ENCODE data around the gene FEN1. TPM values are rescaled to one million over a fixed set of nuclear protein-coding genes. Genes with fewer than 3 reads are reported as not detected.

FEN1 gene
- total RNA-seq, 3 donors from 2014 or later: 7.5 to 21.8 (median 8.1) TPM

GRCh38 chr11:61816736-61817455 lies 24.2 kb downstream of the FEN1 start, which contains the start of gene FADS1:
Gene FADS1, minus strand, starts transcription at chr11:61817003. Its CDS starts 74 bp downstream, at chr11:61816929.
- DNase-seq: peak; percentile 75 to 88 (median 82)
- TF ChIP-seq, protein P1, sequence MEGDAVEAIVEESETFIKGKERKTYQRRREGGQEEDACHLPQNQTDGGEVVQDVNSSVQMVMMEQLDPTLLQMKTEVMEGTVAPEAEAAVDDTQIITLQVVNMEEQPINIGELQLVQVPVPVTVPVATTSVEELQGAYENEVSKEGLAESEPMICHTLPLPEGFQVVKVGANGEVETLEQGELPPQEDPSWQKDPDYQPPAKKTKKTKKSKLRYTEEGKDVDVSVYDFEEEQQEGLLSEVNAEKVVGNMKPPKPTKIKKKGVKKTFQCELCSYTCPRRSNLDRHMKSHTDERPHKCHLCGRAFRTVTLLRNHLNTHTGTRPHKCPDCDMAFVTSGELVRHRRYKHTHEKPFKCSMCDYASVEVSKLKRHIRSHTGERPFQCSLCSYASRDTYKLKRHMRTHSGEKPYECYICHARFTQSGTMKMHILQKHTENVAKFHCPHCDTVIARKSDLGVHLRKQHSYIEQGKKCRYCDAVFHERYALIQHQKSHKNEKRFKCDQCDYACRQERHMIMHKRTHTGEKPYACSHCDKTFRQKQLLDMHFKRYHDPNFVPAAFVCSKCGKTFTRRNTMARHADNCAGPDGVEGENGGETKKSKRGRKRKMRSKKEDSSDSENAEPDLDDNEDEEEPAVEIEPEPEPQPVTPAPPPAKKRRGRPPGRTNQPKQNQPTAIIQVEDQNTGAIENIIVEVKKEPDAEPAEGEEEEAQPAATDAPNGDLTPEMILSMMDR (IDR thresholded peaks at IDR 0.05): peak; percentile 22
- Histone ChIP-seq H3K4me1 (ENCODE audit: low read depth) (peaks cover 17% of the 10 kb centered on the region), H3K9me3 (no peaks in the 10 kb centered on the region), H3K4me3 (peak within 1 kb of the TSS; percentile 14), H3K36me3 (ENCODE audit: low read depth) (no peaks in the 10 kb centered on the region)
- ATAC-seq: peak; percentile 45
- intact Hi-C loops (cut with DNase I, micrococcal nuclease): no loop called here

DNA sequence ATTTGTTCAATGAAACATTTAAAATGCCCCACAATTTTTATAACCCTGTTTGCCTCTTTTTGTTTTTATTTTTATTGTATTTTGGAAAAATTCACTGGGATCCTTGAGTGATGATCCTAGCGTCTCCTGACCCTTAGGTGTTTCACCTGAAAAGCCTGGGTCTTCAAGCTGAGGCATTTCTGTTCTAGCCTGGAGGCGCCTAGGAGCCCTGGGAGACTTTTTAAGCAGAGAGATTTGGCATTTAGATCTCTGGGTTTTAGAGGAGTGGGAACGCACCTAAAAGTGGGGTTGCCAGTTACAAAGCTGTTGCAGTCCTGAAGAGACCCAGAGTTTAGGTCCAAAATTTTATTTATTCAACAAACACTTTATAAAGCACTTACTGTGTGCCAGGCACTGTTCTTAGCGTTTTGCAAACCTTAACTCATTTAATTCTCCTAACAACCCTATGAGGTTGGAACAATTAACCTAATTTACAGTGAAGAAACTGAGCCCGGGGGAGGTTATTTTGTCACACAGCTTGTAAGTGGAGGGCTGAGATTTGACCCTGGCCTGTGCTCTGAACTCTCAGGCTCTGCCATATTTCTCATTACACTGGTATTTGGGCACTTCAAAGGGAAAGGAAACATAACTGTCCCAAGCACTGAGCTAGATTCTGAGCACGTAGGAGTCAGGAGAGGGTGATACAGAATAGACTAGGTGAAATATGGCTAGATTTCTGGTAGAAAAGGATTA lies 24.9 kb downstream of the FEN1 start:
- Histone ChIP-seq H3K36me3 (ENCODE audit: low read depth) (no peaks in the 10 kb centered on the region), H3K9me3 (no peaks in the 10 kb centered on the region), H3K4me3 (no peak overlapping the region), H3K4me1 (ENCODE audit: low read depth) (peaks cover 17% of the 10 kb centered on the region)
- DNase-seq (no peak), ATAC-seq (no peak)
- intact Hi-C loops (cut with DNase I, micrococcal nuclease): no loop called here
- TF ChIP-seq, protein P1 (IDR thresholded peaks at IDR 0.05): no peak

DNA sequence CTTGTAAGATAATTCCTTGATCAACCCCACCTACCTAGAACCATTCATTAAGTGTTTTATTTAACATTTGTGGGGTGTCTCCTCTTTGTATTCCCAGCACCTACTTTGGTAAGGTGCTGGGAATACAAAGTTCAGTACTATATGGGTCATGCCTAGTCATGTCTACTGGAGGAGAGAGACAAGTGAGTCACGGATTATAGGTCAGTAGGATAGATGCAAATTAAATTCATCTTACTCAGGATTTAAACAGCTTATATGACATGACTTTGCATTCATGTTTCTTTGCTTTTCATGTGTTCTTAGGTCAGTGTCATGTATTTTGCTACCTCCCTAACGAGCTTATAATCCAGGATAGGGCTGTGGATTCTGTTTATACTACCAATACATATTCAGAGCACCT lies 27.5 kb downstream of the FEN1 start:
- DNase-seq: no peak
- Histone ChIP-seq H3K9me3 (no peaks in the 10 kb centered on the region), H3K4me3 (no peak overlapping the region), H3K4me1 (ENCODE audit: low read depth) (peaks cover 17% of the 10 kb centered on the region), H3K36me3 (ENCODE audit: low read depth) (no peaks in the 10 kb centered on the region)
- TF ChIP-seq, protein P1 (IDR thresholded peaks at IDR 0.05): no peak
- intact Hi-C loops (cut with DNase I, micrococcal nuclease): no loop called here
- peak; percentile 54 for ATAC-seq

DNA sequence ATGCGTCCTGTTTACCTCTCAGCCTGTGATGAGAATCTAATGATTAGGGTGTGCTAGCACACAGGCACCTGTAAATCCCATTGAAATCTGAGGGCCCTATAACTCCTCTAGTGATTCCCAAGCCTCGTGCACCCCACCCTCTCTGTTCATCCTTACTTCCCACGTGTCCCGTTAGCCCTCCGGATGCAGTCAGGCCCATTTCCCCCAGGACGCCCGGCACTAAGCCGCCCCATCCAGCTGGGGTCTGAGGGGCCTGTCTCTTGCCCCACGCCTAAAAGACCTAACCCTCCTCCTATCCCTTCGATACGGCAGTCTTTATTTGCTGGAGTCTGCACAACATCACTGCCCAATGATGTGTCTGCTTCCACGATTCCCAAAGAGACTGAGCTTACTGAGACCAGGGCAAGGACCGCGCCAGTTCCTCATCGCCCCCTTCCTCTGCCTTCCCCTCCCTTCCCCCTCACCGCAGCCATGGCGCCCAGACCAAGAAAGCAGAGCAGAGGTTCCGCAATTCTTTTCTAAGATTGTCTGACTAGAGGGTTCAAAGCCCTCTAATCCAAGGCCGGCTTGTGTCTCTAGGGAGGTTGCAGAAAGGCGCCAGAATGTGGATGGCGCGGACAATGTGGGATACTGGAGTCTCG lies 34.3 kb downstream of the FEN1 start:
- H3K9me3 ChIP-seq: no peaks in the 10 kb centered on the region
- peak; percentile 31 for ATAC-seq
- DNase-seq: no peak
- no peaks in the 10 kb centered on the region for H3K36me3 ChIP-seq (ENCODE audit: low read depth)
- TF ChIP-seq, protein P1 (IDR thresholded peaks at IDR 0.05): no peak
- H3K4me1 ChIP-seq (ENCODE audit: low read depth): peaks cover 9% of the 10 kb centered on the region
- no peak overlapping the region for H3K4me3 ChIP-seq
- intact Hi-C loops (cut with DNase I, micrococcal nuclease): no loop called here

DNA sequence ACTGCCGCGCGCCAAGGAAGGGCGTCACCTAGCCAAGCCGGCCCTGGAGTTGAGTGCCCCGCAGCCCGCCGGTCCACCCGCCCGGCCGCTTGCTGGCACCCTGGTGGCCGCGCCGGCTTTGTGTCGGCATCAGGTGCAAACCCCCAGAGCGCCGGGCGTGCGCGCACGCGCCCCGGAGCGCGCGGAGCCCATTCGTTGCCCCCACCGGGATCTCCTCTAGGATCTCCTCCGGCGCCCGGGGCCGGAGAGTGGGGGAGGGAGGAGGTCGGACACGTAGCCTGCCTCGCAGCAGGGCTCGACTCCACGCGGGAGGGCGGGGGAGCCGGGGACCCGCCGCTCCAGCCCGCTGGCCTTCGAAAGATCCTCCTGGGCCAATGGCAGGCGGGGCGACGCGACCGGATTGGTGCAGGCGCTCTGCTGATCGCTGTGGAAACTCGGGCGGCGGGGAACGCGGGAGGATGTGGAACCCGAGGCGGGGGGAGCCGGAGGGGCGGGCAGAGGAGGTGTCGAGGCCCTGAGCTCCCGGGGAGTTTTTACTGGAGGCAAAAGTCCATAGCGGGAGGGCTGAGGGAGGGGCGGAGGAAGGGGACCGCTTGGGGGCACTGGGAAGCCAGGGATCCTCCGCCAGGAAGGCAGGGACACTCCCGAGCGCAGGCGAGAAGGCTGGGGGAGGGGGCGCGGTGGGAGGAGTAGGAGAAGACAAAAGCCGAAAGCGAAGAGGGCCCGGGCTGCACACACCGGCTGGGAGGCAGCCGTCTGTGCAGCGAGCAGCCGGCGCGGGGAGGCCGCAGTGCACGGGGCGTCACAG lies 35.1 kb downstream of the FEN1 start, which contains the start of gene FADS2:
Gene FADS2, plus strand, starts transcription at position 730 of the 808 bp plus-strand sequence. CDS start 91 bp downstream, outside the sequence.
- Histone ChIP-seq H3K9me3 (no peaks in the 10 kb centered on the region), H3K4me1 (ENCODE audit: low read depth) (peaks cover 9% of the 10 kb centered on the region), H3K4me3 (no peak within 1 kb of the TSS), H3K36me3 (ENCODE audit: low read depth) (no peaks in the 10 kb centered on the region)
- DNase-seq (peak; percentile 57 to 87 (median 73)), ATAC-seq (peak; percentile 75)
- TF ChIP-seq, protein P1 (IDR thresholded peaks at IDR 0.05): no peak
- intact Hi-C loops (cut with DNase I, micrococcal nuclease): no loop called here

All from mucosa of descending colon (tissue), 3 donors.